Glutamatergic neuron (in vitro differentiated cells): Measurements from ENCODE around the gene HSPB7. TPM values are rescaled to one million over a fixed set of nuclear protein-coding genes. Genes with fewer than 3 reads are reported as not detected.

Experiments
- DNase-seq: peaks from one replicate; pipeline ENCODE4 v3.0.0; 2022
- H3K27ac Mint-ChIP-seq: one replicate; pipeline ENCODE4 v1.8.0; 2020; ENCODE audit warnings: mild to moderate bottlenecking, mixed read lengths, inconsistent platforms; ENCODE audit not compliant: unreplicated experiment
- H3K27me3 Mint-ChIP-seq: one replicate; pipeline ENCODE4 v1.8.0; 2020; ENCODE audit warnings: mild to moderate bottlenecking, moderate library complexity, mixed read lengths, inconsistent platforms; ENCODE audit not compliant: unreplicated experiment
- H3K36me3 Mint-ChIP-seq: one replicate; pipeline ENCODE4 v1.8.0; 2020; ENCODE audit warnings: mild to moderate bottlenecking, mixed read lengths, inconsistent platforms; ENCODE audit not compliant: unreplicated experiment
- H3K4me1 Mint-ChIP-seq: one replicate; pipeline ENCODE4 v1.8.0; 2020; ENCODE audit warnings: mild to moderate bottlenecking, low read depth, mixed read lengths, inconsistent platforms; ENCODE audit not compliant: unreplicated experiment
- H3K4me3 Mint-ChIP-seq: one replicate; pipeline ENCODE4 v1.8.0; 2020; ENCODE audit warnings: mild to moderate bottlenecking, mixed read lengths, inconsistent platforms; ENCODE audit not compliant: unreplicated experiment
- H3K9me3 Mint-ChIP-seq: one replicate; pipeline ENCODE4 v1.8.0; 2020; ENCODE audit warnings: mild to moderate bottlenecking, moderate library complexity, mixed read lengths, inconsistent platforms; ENCODE audit not compliant: unreplicated experiment
- total RNA-seq: library from RNA; stranded (reverse); fragmentation: NEBNext Ultra II Directional; extraction: Animal tissue kit (Norgen Biotek cat#: 25700); gene quantifications from one replicate; pipeline ENCODE4 v1.2.1, GENCODE V29; 2021; ENCODE audit not compliant: unreplicated experiment
- TF ChIP-seq, protein P1 (sequence below): fragments of 200-600 bp; sonication (generic); IDR thresholded peaks from one replicate; pipeline ENCODE4 v1.5.0; 2021; ENCODE audit not compliant: partially characterized antibody, unreplicated experiment

Gene HSPB7
- total RNA-seq, 1 donor from 2014 or later: not detected

DNA sequence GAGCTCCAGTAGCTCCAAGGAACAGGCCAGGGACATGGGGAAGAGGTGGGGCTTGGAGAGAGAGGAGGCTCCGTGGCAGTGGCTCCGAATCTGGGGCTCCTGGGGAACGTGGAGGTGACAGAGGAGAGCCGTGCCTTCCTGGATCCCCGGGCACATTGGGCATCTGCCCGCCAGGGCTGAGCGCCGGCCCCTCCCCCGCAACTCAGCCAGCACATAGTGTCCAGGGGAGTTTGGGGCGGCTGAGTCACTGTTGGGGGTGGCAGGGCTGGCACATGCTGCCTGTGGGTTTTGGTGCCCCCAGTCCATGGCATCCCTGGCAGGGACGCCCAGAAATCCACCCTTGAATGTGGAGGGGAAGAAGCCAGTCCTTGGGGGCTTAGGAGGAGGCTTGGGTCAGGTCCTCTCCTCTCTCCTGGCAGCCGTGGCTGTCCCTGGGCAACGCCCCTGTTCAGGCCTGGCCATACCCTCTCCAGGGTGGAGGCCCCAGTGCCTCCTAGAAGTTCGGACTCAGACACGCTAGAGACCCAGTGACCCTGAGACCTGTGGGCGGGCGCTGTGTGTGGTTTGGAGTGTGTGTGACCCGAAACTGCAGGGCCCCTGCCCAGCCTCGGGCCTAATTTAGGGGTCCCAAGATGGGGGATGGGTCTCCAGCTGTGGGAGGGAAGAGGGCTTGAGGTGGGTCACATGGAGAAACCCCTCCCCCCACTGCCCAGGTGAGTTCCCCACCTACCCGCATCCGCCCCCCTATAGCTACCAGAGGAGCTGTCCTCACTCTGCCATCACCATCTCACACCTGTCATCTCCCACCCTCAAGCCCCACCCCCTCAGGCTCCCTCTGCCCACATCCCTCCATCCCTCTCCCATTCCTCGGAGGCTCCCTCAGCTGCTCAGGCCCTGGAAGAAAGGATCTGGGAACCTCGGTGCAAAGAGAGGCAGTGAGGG lies 1.6 kb downstream of the HSPB7 start:
- Mint-ChIP-seq H3K4me1 (peaks cover 15% of the 10 kb centered on the region), H3K4me3 (no peak overlapping the region), H3K9me3 (peaks cover 11% of the 10 kb centered on the region), H3K36me3 (no peaks in the 10 kb centered on the region), H3K27me3 (peaks cover 4% of the 10 kb centered on the region), H3K27ac (no peak overlapping the region)
- no peak for DNase-seq
- TF ChIP-seq, protein P1, sequence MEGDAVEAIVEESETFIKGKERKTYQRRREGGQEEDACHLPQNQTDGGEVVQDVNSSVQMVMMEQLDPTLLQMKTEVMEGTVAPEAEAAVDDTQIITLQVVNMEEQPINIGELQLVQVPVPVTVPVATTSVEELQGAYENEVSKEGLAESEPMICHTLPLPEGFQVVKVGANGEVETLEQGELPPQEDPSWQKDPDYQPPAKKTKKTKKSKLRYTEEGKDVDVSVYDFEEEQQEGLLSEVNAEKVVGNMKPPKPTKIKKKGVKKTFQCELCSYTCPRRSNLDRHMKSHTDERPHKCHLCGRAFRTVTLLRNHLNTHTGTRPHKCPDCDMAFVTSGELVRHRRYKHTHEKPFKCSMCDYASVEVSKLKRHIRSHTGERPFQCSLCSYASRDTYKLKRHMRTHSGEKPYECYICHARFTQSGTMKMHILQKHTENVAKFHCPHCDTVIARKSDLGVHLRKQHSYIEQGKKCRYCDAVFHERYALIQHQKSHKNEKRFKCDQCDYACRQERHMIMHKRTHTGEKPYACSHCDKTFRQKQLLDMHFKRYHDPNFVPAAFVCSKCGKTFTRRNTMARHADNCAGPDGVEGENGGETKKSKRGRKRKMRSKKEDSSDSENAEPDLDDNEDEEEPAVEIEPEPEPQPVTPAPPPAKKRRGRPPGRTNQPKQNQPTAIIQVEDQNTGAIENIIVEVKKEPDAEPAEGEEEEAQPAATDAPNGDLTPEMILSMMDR: no peak

DNA sequence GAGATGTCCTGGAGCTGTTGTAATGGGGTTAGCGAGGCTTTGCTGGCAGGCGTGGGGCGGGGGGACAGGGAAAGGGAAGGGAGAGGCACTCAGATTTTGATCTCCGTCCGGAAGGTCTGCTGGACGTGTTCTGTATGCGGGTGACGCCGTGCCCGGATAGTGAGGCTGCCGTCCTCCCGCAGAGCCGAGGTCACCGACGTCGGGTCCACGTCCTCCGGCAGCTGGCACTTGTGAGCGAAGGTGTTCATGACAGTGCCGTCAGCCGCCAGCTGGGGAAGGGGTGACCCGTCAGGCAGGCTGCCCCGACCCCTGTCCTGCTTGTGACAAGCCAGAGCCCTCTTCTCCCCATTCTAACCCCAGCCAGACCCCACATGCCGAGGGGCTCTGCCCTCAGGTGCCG lies 2.4 kb downstream of the HSPB7 start:
- Mint-ChIP-seq H3K27me3 (peaks cover 4% of the 10 kb centered on the region), H3K9me3 (peaks cover 11% of the 10 kb centered on the region), H3K36me3 (no peaks in the 10 kb centered on the region), H3K4me3 (no peak overlapping the region), H3K27ac (no peak overlapping the region), H3K4me1 (peaks cover 15% of the 10 kb centered on the region)
- DNase-seq: no peak
- TF ChIP-seq, protein P1: no peak

DNA sequence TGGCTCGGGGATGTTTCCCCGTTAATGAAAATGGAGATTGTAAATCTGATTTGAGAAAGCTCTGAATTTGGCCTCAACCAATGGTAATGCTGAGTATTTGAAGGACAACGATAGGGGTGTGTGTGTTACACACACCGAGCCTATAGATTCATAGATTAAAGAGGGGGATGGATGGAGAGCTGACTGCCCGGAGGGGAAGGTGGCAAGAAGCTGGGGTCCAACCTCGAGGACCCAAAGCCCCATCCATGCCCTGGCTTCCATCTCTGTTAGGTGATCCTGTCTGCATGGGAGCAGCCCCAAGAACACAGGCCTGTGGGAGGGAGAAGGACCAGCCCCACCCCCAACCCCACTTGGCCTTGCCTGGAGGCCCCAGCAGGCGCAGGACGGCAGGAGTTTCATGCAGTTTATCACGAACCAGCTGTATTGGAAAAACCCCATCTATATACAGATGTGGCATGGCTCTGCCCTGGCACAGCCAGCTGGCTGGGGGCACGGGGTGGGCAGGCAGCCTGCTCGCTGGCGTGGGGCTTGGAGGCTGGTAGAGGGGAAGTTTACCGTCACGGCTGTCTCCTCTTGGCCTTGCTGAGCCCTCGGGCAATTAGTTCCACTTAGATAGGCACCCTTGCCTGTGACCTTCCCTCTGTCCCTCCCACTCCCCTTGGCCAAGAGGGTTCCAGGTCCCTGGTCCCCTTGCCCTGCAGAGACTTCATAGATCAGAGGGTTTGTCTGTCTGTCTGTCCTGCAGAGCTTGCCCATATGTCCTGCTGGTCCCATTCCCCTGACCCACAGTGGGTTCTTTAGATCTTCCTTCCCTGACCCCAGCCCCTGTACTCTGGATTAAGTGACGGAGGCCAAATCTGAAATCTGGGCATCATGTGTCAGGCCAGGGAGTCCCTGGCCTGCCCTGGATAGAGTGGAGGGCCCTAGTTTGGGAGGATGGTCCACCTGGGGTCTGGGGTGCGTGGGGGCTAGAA lies 3.0 kb downstream of the HSPB7 start:
- no peak for DNase-seq
- TF ChIP-seq, protein P1: no peak
- no peak overlapping the region for H3K27ac Mint-ChIP-seq
- peaks cover 15% of the 10 kb centered on the region for H3K4me1 Mint-ChIP-seq
- H3K27me3 Mint-ChIP-seq: peaks cover 4% of the 10 kb centered on the region
- no peaks in the 10 kb centered on the region for H3K36me3 Mint-ChIP-seq
- H3K4me3 Mint-ChIP-seq: peak overlapping the region; percentile 65
- H3K9me3 Mint-ChIP-seq: peaks cover 8% of the 10 kb centered on the region

DNA sequence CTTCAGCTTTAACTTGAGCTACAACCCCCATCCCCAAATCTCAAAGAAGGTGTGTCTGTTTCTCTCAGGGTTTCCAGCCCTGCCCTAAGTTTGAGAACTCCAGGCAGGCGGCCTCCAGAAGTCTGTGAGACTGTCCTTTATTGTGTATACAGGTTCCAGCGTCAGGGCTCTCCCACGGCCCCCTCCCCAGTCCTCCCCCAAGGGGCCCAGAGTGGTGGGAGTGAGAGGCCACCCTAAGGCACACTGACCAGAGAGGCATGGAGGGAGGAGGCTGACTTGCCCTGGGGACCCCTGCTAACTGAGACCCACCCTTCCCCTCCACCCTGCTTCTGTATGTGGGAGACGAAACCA lies 4.0 kb downstream of the HSPB7 start:
- H3K27me3 Mint-ChIP-seq: peaks cover 4% of the 10 kb centered on the region
- peaks cover 9% of the 10 kb centered on the region for H3K4me1 Mint-ChIP-seq
- no peak for DNase-seq
- H3K9me3 Mint-ChIP-seq: peaks cover 11% of the 10 kb centered on the region
- H3K4me3 Mint-ChIP-seq: no peak overlapping the region
- H3K36me3 Mint-ChIP-seq: no peaks in the 10 kb centered on the region
- H3K27ac Mint-ChIP-seq: no peak overlapping the region
- TF ChIP-seq, protein P1: no peak
